Liver (tissue), 9 donors: ENCODE data around the gene RALGPS1. TPM values are rescaled to one million over a fixed set of nuclear protein-coding genes. Genes with fewer than 3 reads are reported as not detected.

Experiments
- DNase-seq: peaks from one replicate; pipeline ENCODE4 v3.0.0-alpha.2; 2017; ENCODE audit warnings: low spot score
- H3K27ac ChIP-seq, 2 donors: one replicate each; pipeline ENCODE4 v1.7.0; 2013; ENCODE audit warnings: inconsistent platforms in 2 of 2, low read length in 2 of 2, control low read depth in 1 of 2, low read depth in 1 of 2, mild to moderate bottlenecking in 1 of 2
- H3K27me3 ChIP-seq, 4 donors: one replicate each; pipeline versions ENCODE4 v1.6.1 to v1.7.0; 2013; ENCODE audit warnings: low read length in 3 of 4, inconsistent platforms in 1 of 4, mild to moderate bottlenecking in 1 of 4, moderate library complexity in 1 of 4; ENCODE audit not compliant: control insufficient read depth in 4 of 4, insufficient read depth in 4 of 4
- H3K36me3 ChIP-seq, 4 donors: one replicate each; pipeline versions ENCODE4 v1.6.1 to v1.7.0; 2013; ENCODE audit warnings: low read length in 3 of 4, mild to moderate bottlenecking in 3 of 4, low read depth in 1 of 4, moderate library complexity in 1 of 4; ENCODE audit not compliant: control insufficient read depth in 4 of 4, insufficient read depth in 3 of 4
- H3K4me1 ChIP-seq, 4 donors: one replicate each; pipeline versions ENCODE4 v1.6.1 to v1.7.0; 2013; ENCODE audit warnings: low read length in 3 of 4, mild to moderate bottlenecking in 3 of 4, moderate library complexity in 1 of 4; ENCODE audit not compliant: control insufficient read depth in 4 of 4, insufficient read depth in 4 of 4
- H3K4me3 ChIP-seq, 3 donors: one replicate each; pipeline versions ENCODE4 v1.6.1 to v1.7.0; 2013; ENCODE audit warnings: low read length in 3 of 3, control low read depth in 1 of 3, low read depth in 1 of 3, mild to moderate bottlenecking in 1 of 3
- H3K9ac ChIP-seq, 2 donors: one replicate each; pipeline ENCODE4 v1.7.0; 2013; ENCODE audit warnings: low read length in 2 of 2, mild to moderate bottlenecking in 2 of 2, moderate library complexity in 2 of 2, control low read depth in 1 of 2, low read depth in 1 of 2
- H3K9me3 ChIP-seq, 4 donors: one replicate each; pipeline versions ENCODE4 v1.6.1 to v1.7.0; 2013; ENCODE audit warnings: low read length in 3 of 4; ENCODE audit not compliant: control insufficient read depth in 4 of 4
- EGR1 ChIP-seq, 2 donors: IDR thresholded peaks; 2 replicates each; pipeline ENCODE4 v1.6.1; 2016 to 2018; ENCODE audit warnings: antibody characterized with exemption in 2 of 2, low read depth in 2 of 2
- FOXA1 ChIP-seq: IDR thresholded peaks from 2 replicates; pipeline ENCODE4 v1.6.1; 2016; ENCODE audit warnings: antibody characterized with exemption
- FOXA2 ChIP-seq: IDR thresholded peaks from 2 replicates; pipeline ENCODE4 v1.6.1; 2016; ENCODE audit warnings: antibody characterized with exemption
- GABPA ChIP-seq, 2 donors: IDR thresholded peaks in 1 of 2; conservative IDR thresholded peaks in 1 of 2; 2 replicates each; pipeline ENCODE4 v1.6.1; 2016; ENCODE audit warnings: antibody characterized with exemption in 2 of 2, mild to moderate bottlenecking in 1 of 2, moderate library complexity in 1 of 2
- HNF4A ChIP-seq, 2 donors: conservative IDR thresholded peaks; 2 replicates each; pipeline ENCODE4 v1.6.1; 2016; ENCODE audit warnings: antibody characterized with exemption in 2 of 2, mild to moderate bottlenecking in 2 of 2
- HNF4G ChIP-seq: IDR thresholded peaks from 2 replicates; pipeline ENCODE4 v1.6.1; 2016; ENCODE audit warnings: antibody characterized with exemption
- JUND ChIP-seq, 2 donors: IDR thresholded peaks; 2 replicates each; pipeline ENCODE4 v1.6.1; 2016; ENCODE audit warnings: antibody characterized with exemption in 2 of 2
- NR2F2 ChIP-seq: IDR thresholded peaks from 2 replicates; pipeline ENCODE4 v1.6.1; 2016; ENCODE audit warnings: antibody characterized with exemption
- RAD21 ChIP-seq, 2 donors: IDR thresholded peaks; 2 replicates each; pipeline ENCODE4 v1.6.1; 2016; ENCODE audit warnings: antibody characterized with exemption in 2 of 2, mild to moderate bottlenecking in 2 of 2
- RXRA ChIP-seq, 2 donors: IDR thresholded peaks; 2 replicates each; pipeline ENCODE4 v1.6.1; 2017 to 2018; ENCODE audit warnings: antibody characterized with exemption in 2 of 2, mild to moderate bottlenecking in 1 of 2
- SP1 ChIP-seq: IDR thresholded peaks from 2 replicates; pipeline ENCODE4 v1.6.1; 2018; ENCODE audit warnings: antibody characterized with exemption, mild to moderate bottlenecking
- TAF1 ChIP-seq: conservative IDR thresholded peaks from 2 replicates; pipeline ENCODE4 v1.6.1; 2016; ENCODE audit warnings: antibody characterized with exemption, mild to moderate bottlenecking
- YY1 ChIP-seq: IDR thresholded peaks from 2 replicates; pipeline ENCODE4 v1.6.1; 2016; ENCODE audit warnings: antibody characterized with exemption, mild to moderate bottlenecking
- WGBS: extraction: QIAGEN DNeasy Blood & Tissue Kit; methylation state at CpG from one replicate; pipeline ENCODE4 v1.1.7; 2013; 5-methylcytosine and 5-hydroxymethylcytosine counted together
- polyA plus RNA-seq, 2 donors: library from polyadenylated mRNA; stranded (reverse) in 1 of 2; unstranded in 1 of 2; fragments of 200-250 nt in 1 of 2; fragments of >200 nt in 1 of 2; fragmentation: Nextera tagmentation in 1 of 2; extraction: Ambion mirVana in 1 of 2; gene quantifications; one replicate each; pipeline versions ENCODE4 v1.2.1 to v1.2.3, GENCODE V29; 2013 to 2015
- total RNA-seq, 2 donors: library from RNA; depleted of rRNA; stranded (reverse); fragments of >200 nt; gene quantifications; one replicate each; pipeline ENCODE4 v1.2.3, GENCODE V29; 2014
- TF ChIP-seq, protein P1 (sequence below): IDR thresholded peaks from 2 replicates; pipeline ENCODE4 v1.6.1; 2016; ENCODE audit warnings: antibody characterized with exemption
- TF ChIP-seq, protein P2 (sequence below): IDR thresholded peaks from 2 replicates; pipeline ENCODE4 v1.6.1; 2016; ENCODE audit warnings: antibody characterized with exemption, mild to moderate bottlenecking
- TF ChIP-seq, protein P3 (sequence below): IDR thresholded peaks from 2 replicates; pipeline ENCODE4 v1.6.1; 2016; ENCODE audit warnings: antibody characterized with exemption
- TF ChIP-seq, protein P4 (sequence below): IDR thresholded peaks from 2 replicates; pipeline ENCODE4 v1.6.1; 2016; ENCODE audit warnings: antibody characterized with exemption
- TF ChIP-seq, protein P5 (sequence below): fragments of 150-350 bp; IDR thresholded peaks from 2 replicates; pipeline ENCODE4 v1.5.1; 2017; ENCODE audit warnings: improper control_type of control experiment, low read depth, low read length; ENCODE audit not compliant: missing input control
- donor health status: healthy.
- donor health status: healthy.
- donor health status: healthy.
- donor health status: healthy.
- donor health status: healthy.

RALGPS1 gene
- total and polyA plus RNA-seq, 4 donors = 1.4 to 2.7 (median 2.0) TPM

DNA sequence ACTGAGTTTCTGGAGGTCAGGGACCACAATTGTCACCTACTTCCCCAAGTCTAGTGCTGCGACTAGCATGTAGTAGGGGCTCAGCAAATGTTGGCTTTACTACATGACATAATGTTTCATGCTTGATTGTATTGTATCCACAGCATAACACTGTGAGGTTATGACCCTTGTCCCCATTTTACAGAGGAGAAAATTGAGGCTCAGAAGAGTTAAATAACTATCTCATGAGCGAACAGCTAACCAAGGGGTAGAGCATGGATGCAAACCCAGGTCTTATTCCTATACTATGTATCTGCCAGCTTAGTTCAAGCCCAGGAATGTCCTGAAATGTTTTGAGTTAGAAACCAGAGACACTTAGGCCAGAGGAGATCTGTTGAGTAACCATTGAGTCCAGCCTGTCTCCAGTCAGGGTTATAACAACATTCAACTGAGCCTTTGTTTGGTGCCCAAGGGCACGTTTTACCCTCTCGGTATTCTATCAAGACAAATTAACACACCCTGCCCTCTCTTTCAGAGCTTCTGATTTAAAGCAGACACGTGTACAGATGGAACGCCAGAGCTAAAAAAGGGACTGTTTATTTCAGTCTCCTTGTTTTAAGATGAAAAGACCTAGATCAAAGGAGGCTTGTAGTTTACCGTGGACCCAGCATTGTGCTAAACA lies 191.4 kb downstream of the RALGPS1 start:
- DNase-seq = no peak
- Histone ChIP-seq H3K27me3 (no peaks in the 10 kb centered on the region), H3K4me3 (no peak overlapping the region), H3K27ac (no peak overlapping the region), H3K4me1 (peaks cover 0 to 5% (median 2%) of the 10 kb centered on the region in 4 donors), H3K9me3 (no peaks in the 10 kb centered on the region), H3K9ac (no peak overlapping the region), H3K36me3 (no peaks in the 10 kb centered on the region)
- TF ChIP-seq, protein P1, sequence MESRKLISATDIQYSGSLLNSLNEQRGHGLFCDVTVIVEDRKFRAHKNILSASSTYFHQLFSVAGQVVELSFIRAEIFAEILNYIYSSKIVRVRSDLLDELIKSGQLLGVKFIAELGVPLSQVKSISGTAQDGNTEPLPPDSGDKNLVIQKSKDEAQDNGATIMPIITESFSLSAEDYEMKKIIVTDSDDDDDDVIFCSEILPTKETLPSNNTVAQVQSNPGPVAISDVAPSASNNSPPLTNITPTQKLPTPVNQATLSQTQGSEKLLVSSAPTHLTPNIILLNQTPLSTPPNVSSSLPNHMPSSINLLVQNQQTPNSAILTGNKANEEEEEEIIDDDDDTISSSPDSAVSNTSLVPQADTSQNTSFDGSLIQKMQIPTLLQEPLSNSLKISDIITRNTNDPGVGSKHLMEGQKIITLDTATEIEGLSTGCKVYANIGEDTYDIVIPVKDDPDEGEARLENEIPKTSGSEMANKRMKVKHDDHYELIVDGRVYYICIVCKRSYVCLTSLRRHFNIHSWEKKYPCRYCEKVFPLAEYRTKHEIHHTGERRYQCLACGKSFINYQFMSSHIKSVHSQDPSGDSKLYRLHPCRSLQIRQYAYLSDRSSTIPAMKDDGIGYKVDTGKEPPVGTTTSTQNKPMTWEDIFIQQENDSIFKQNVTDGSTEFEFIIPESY = no peak
- TF ChIP-seq JUND (IDR thresholded peaks at IDR 0.05) (no peak), RAD21 (IDR thresholded peaks at IDR 0.05) (no peak), NR2F2 (no peak), SP1 (no peak), RXRA (IDR thresholded peaks at IDR 0.05) (no peak), FOXA1 (no peak), FOXA2 (no peak), HNF4G (no peak), EGR1 (IDR thresholded peaks at IDR 0.05; ENCODE audit: low read depth in 2 of 2) (no peak), GABPA (IDR thresholded peaks at IDR 0.05 in 1 of 2, conservative IDR thresholded peaks at IDR 0.05 in 1 of 2) (no peak), YY1 (no peak), HNF4A (conservative IDR thresholded peaks at IDR 0.05) (no peak), TAF1 (no peak)
- TF ChIP-seq, protein P2, sequence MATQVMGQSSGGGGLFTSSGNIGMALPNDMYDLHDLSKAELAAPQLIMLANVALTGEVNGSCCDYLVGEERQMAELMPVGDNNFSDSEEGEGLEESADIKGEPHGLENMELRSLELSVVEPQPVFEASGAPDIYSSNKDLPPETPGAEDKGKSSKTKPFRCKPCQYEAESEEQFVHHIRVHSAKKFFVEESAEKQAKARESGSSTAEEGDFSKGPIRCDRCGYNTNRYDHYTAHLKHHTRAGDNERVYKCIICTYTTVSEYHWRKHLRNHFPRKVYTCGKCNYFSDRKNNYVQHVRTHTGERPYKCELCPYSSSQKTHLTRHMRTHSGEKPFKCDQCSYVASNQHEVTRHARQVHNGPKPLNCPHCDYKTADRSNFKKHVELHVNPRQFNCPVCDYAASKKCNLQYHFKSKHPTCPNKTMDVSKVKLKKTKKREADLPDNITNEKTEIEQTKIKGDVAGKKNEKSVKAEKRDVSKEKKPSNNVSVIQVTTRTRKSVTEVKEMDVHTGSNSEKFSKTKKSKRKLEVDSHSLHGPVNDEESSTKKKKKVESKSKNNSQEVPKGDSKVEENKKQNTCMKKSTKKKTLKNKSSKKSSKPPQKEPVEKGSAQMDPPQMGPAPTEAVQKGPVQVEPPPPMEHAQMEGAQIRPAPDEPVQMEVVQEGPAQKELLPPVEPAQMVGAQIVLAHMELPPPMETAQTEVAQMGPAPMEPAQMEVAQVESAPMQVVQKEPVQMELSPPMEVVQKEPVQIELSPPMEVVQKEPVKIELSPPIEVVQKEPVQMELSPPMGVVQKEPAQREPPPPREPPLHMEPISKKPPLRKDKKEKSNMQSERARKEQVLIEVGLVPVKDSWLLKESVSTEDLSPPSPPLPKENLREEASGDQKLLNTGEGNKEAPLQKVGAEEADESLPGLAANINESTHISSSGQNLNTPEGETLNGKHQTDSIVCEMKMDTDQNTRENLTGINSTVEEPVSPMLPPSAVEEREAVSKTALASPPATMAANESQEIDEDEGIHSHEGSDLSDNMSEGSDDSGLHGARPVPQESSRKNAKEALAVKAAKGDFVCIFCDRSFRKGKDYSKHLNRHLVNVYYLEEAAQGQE = no peak
- TF ChIP-seq, protein P3, sequence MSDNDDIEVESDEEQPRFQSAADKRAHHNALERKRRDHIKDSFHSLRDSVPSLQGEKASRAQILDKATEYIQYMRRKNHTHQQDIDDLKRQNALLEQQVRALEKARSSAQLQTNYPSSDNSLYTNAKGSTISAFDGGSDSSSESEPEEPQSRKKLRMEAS = no peak
- TF ChIP-seq, protein P4, sequence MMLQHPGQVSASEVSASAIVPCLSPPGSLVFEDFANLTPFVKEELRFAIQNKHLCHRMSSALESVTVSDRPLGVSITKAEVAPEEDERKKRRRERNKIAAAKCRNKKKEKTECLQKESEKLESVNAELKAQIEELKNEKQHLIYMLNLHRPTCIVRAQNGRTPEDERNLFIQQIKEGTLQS = no peak
- TF ChIP-seq, protein P5, sequence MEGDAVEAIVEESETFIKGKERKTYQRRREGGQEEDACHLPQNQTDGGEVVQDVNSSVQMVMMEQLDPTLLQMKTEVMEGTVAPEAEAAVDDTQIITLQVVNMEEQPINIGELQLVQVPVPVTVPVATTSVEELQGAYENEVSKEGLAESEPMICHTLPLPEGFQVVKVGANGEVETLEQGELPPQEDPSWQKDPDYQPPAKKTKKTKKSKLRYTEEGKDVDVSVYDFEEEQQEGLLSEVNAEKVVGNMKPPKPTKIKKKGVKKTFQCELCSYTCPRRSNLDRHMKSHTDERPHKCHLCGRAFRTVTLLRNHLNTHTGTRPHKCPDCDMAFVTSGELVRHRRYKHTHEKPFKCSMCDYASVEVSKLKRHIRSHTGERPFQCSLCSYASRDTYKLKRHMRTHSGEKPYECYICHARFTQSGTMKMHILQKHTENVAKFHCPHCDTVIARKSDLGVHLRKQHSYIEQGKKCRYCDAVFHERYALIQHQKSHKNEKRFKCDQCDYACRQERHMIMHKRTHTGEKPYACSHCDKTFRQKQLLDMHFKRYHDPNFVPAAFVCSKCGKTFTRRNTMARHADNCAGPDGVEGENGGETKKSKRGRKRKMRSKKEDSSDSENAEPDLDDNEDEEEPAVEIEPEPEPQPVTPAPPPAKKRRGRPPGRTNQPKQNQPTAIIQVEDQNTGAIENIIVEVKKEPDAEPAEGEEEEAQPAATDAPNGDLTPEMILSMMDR = no peak
- 92% methylated on average over 7 of the region's 7 CpGs for WGBS
